Measurements from ENCODE around the gene LPP.

- no peak for TF ChIP-seq POLR2AphosphoS5 (IDR thresholded peaks at IDR 0.05; ENCODE audit: low read depth, low read length)
- TF ChIP-seq POU2F2 (IDR thresholded peaks at IDR 0.05; ENCODE audit: low read depth, low read length): no peak
- no peak for TF ChIP-seq TAF1 (IDR thresholded peaks at IDR 0.05; ENCODE audit: low read depth, low read length)
Observed at GRCh38 chr3:188361888-188362287, 207.9 kb downstream of the LPP start.

Measured in GM12891 (cell line).